Liver (tissue), 9 donors: ENCODE measurements around the gene GOLGA5. TPM values are rescaled to one million over a fixed set of nuclear protein-coding genes. Genes with fewer than 3 reads are reported as not detected.

Experiments
- DNase-seq: peaks from one replicate; pipeline ENCODE4 v3.0.0-alpha.2; 2017; ENCODE audit warnings: low spot score
- H3K27ac ChIP-seq, 2 donors: one replicate each; pipeline ENCODE4 v1.7.0; 2013; ENCODE audit warnings: inconsistent platforms in 2 of 2, low read length in 2 of 2, control low read depth in 1 of 2, low read depth in 1 of 2, mild to moderate bottlenecking in 1 of 2
- H3K27me3 ChIP-seq, 4 donors: one replicate each; pipeline versions ENCODE4 v1.6.1 to v1.7.0; 2013; ENCODE audit warnings: low read length in 3 of 4, inconsistent platforms in 1 of 4, mild to moderate bottlenecking in 1 of 4, moderate library complexity in 1 of 4; ENCODE audit not compliant: control insufficient read depth in 4 of 4, insufficient read depth in 4 of 4
- H3K36me3 ChIP-seq, 4 donors: one replicate each; pipeline versions ENCODE4 v1.6.1 to v1.7.0; 2013; ENCODE audit warnings: low read length in 3 of 4, mild to moderate bottlenecking in 3 of 4, low read depth in 1 of 4, moderate library complexity in 1 of 4; ENCODE audit not compliant: control insufficient read depth in 4 of 4, insufficient read depth in 3 of 4
- H3K4me1 ChIP-seq, 4 donors: one replicate each; pipeline versions ENCODE4 v1.6.1 to v1.7.0; 2013; ENCODE audit warnings: low read length in 3 of 4, mild to moderate bottlenecking in 3 of 4, moderate library complexity in 1 of 4; ENCODE audit not compliant: control insufficient read depth in 4 of 4, insufficient read depth in 4 of 4
- H3K4me3 ChIP-seq, 3 donors: one replicate each; pipeline versions ENCODE4 v1.6.1 to v1.7.0; 2013; ENCODE audit warnings: low read length in 3 of 3, control low read depth in 1 of 3, low read depth in 1 of 3, mild to moderate bottlenecking in 1 of 3
- H3K9ac ChIP-seq, 2 donors: one replicate each; pipeline ENCODE4 v1.7.0; 2013; ENCODE audit warnings: low read length in 2 of 2, mild to moderate bottlenecking in 2 of 2, moderate library complexity in 2 of 2, control low read depth in 1 of 2, low read depth in 1 of 2
- H3K9me3 ChIP-seq, 4 donors: one replicate each; pipeline versions ENCODE4 v1.6.1 to v1.7.0; 2013; ENCODE audit warnings: low read length in 3 of 4; ENCODE audit not compliant: control insufficient read depth in 4 of 4
- CTCF ChIP-seq: fragments of 150-350 bp; IDR thresholded peaks from 2 replicates; pipeline ENCODE4 v1.5.1; 2017; ENCODE audit warnings: improper control_type of control experiment, low read depth, low read length; ENCODE audit not compliant: missing input control
- EGR1 ChIP-seq, 2 donors: IDR thresholded peaks; 2 replicates each; pipeline ENCODE4 v1.6.1; 2016 to 2018; ENCODE audit warnings: antibody characterized with exemption in 2 of 2, low read depth in 2 of 2
- FOXA1 ChIP-seq: IDR thresholded peaks from 2 replicates; pipeline ENCODE4 v1.6.1; 2016; ENCODE audit warnings: antibody characterized with exemption
- FOXA2 ChIP-seq: IDR thresholded peaks from 2 replicates; pipeline ENCODE4 v1.6.1; 2016; ENCODE audit warnings: antibody characterized with exemption
- GABPA ChIP-seq, 2 donors: IDR thresholded peaks in 1 of 2; conservative IDR thresholded peaks in 1 of 2; 2 replicates each; pipeline ENCODE4 v1.6.1; 2016; ENCODE audit warnings: antibody characterized with exemption in 2 of 2, mild to moderate bottlenecking in 1 of 2, moderate library complexity in 1 of 2
- HNF4G ChIP-seq: IDR thresholded peaks from 2 replicates; pipeline ENCODE4 v1.6.1; 2016; ENCODE audit warnings: antibody characterized with exemption
- MAX ChIP-seq: IDR thresholded peaks from 2 replicates; pipeline ENCODE4 v1.6.1; 2016; ENCODE audit warnings: antibody characterized with exemption
- NR2F2 ChIP-seq: IDR thresholded peaks from 2 replicates; pipeline ENCODE4 v1.6.1; 2016; ENCODE audit warnings: antibody characterized with exemption
- RAD21 ChIP-seq, 2 donors: IDR thresholded peaks; 2 replicates each; pipeline ENCODE4 v1.6.1; 2016; ENCODE audit warnings: antibody characterized with exemption in 2 of 2, mild to moderate bottlenecking in 2 of 2
- RXRA ChIP-seq, 2 donors: IDR thresholded peaks; 2 replicates each; pipeline ENCODE4 v1.6.1; 2017 to 2018; ENCODE audit warnings: antibody characterized with exemption in 2 of 2, mild to moderate bottlenecking in 1 of 2
- SP1 ChIP-seq: IDR thresholded peaks from 2 replicates; pipeline ENCODE4 v1.6.1; 2018; ENCODE audit warnings: antibody characterized with exemption, mild to moderate bottlenecking
- TAF1 ChIP-seq: conservative IDR thresholded peaks from 2 replicates; pipeline ENCODE4 v1.6.1; 2016; ENCODE audit warnings: antibody characterized with exemption, mild to moderate bottlenecking
- YY1 ChIP-seq: IDR thresholded peaks from 2 replicates; pipeline ENCODE4 v1.6.1; 2016; ENCODE audit warnings: antibody characterized with exemption, mild to moderate bottlenecking
- ZBTB33 ChIP-seq: IDR thresholded peaks from 2 replicates; pipeline ENCODE4 v1.6.1; 2016; ENCODE audit warnings: antibody characterized with exemption
- WGBS: extraction: QIAGEN DNeasy Blood & Tissue Kit; methylation state at CpG from one replicate; pipeline ENCODE4 v1.1.7; 2013; 5-methylcytosine and 5-hydroxymethylcytosine counted together
- polyA plus RNA-seq, 2 donors: library from polyadenylated mRNA; stranded (reverse) in 1 of 2; unstranded in 1 of 2; fragments of 200-250 nt in 1 of 2; fragments of >200 nt in 1 of 2; fragmentation: Nextera tagmentation in 1 of 2; extraction: Ambion mirVana in 1 of 2; gene quantifications; one replicate each; pipeline versions ENCODE4 v1.2.1 to v1.2.3, GENCODE V29; 2013 to 2015
- total RNA-seq, 2 donors: library from RNA; depleted of rRNA; stranded (reverse); fragments of >200 nt; gene quantifications; one replicate each; pipeline ENCODE4 v1.2.3, GENCODE V29; 2014
- TF ChIP-seq, protein P1 (sequence below): IDR thresholded peaks from 2 replicates; pipeline ENCODE4 v1.6.1; 2016; ENCODE audit warnings: antibody characterized with exemption, mild to moderate bottlenecking
- TF ChIP-seq, protein P2 (sequence below): IDR thresholded peaks from 2 replicates; pipeline ENCODE4 v1.6.1; 2016; ENCODE audit warnings: antibody characterized with exemption
- donor health status: healthy.
- donor health status: healthy.
- donor health status: healthy.
- donor health status: healthy.
- donor health status: healthy.

Gene GOLGA5
- total and polyA plus RNA-seq, 4 donors = 19.2 to 39.9 (median 28.2) TPM

- Histone ChIP-seq H3K4me3 (no peak overlapping the region), H3K9me3 (no peaks in the 10 kb centered on the region), H3K36me3 (no peaks in the 10 kb centered on the region), H3K9ac (no peak overlapping the region), H3K27ac (no peak overlapping the region), H3K4me1 (no peaks in the 10 kb centered on the region), H3K27me3 (no peaks in the 10 kb centered on the region)
- no peak for DNase-seq
- 86% methylated on average over 4 of the region's 4 CpGs for WGBS
- no peak for TF ChIP-seq RAD21 (IDR thresholded peaks at IDR 0.05)
- no peak for TF ChIP-seq ZBTB33
- no peak for TF ChIP-seq NR2F2
- no peak for TF ChIP-seq HNF4G
- no peak for TF ChIP-seq MAX
- TF ChIP-seq EGR1 (IDR thresholded peaks at IDR 0.05; ENCODE audit: low read depth in 2 of 2) = no peak
- no peak for TF ChIP-seq TAF1
- TF ChIP-seq CTCF = no peak
- no peak for TF ChIP-seq YY1
- TF ChIP-seq, protein P1, sequence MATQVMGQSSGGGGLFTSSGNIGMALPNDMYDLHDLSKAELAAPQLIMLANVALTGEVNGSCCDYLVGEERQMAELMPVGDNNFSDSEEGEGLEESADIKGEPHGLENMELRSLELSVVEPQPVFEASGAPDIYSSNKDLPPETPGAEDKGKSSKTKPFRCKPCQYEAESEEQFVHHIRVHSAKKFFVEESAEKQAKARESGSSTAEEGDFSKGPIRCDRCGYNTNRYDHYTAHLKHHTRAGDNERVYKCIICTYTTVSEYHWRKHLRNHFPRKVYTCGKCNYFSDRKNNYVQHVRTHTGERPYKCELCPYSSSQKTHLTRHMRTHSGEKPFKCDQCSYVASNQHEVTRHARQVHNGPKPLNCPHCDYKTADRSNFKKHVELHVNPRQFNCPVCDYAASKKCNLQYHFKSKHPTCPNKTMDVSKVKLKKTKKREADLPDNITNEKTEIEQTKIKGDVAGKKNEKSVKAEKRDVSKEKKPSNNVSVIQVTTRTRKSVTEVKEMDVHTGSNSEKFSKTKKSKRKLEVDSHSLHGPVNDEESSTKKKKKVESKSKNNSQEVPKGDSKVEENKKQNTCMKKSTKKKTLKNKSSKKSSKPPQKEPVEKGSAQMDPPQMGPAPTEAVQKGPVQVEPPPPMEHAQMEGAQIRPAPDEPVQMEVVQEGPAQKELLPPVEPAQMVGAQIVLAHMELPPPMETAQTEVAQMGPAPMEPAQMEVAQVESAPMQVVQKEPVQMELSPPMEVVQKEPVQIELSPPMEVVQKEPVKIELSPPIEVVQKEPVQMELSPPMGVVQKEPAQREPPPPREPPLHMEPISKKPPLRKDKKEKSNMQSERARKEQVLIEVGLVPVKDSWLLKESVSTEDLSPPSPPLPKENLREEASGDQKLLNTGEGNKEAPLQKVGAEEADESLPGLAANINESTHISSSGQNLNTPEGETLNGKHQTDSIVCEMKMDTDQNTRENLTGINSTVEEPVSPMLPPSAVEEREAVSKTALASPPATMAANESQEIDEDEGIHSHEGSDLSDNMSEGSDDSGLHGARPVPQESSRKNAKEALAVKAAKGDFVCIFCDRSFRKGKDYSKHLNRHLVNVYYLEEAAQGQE = no peak
- TF ChIP-seq, protein P2, sequence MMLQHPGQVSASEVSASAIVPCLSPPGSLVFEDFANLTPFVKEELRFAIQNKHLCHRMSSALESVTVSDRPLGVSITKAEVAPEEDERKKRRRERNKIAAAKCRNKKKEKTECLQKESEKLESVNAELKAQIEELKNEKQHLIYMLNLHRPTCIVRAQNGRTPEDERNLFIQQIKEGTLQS = no peak
Observed at GRCh38 chr14:92756446-92756845, 37.7 kb upstream of the GOLGA5 start.

DNA sequence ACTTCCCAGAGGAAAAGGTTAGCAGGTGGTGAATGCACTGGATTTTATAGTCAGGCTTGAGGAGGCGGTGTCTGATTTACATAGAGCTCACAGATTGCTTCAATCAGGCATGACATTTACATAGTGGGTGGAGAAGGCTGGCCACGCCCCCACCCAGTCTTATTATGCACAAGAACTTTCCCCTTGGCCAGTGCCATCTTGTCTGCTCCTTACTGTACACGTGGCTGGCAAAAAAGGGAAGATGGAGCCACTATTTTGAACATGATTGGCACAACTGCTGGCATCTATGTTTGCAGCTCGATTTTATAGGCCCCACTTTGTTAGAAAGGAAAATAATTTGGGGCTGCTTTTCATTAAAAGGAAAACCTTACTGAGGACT, 34.8 kb upstream of the GOLGA5 start:
- Histone ChIP-seq H3K4me3 (no peak overlapping the region), H3K36me3 (no peaks in the 10 kb centered on the region), H3K4me1 (no peaks in the 10 kb centered on the region), H3K9ac (no peak overlapping the region), H3K27ac (no peak overlapping the region), H3K9me3 (no peaks in the 10 kb centered on the region), H3K27me3 (no peaks in the 10 kb centered on the region)
- DNase-seq = no peak
- 74% methylated on average over 4 of the region's 4 CpGs for WGBS
- TF ChIP-seq TAF1 (no peak), SP1 (no peak), FOXA1 (no peak), CTCF (no peak), RAD21 (IDR thresholded peaks at IDR 0.05) (no peak), GABPA (IDR thresholded peaks at IDR 0.05 in 1 of 2, conservative IDR thresholded peaks at IDR 0.05 in 1 of 2) (no peak), EGR1 (IDR thresholded peaks at IDR 0.05; ENCODE audit: low read depth in 2 of 2) (no peak), HNF4G (no peak), YY1 (no peak), ZBTB33 (no peak), RXRA (IDR thresholded peaks at IDR 0.05) (no peak), FOXA2 (no peak), MAX (no peak), NR2F2 (no peak)
- TF ChIP-seq, protein P2 = no peak
